Glomerular visceral epithelial cell (primary cell): ENCODE measurements around the gene DAD1.
A peak's percentile ranks its signal among the peaks of the same experiment; 100 is the strongest.
"Not testable (repeated sequence)": the region's sequence is repeated elsewhere in the genome, so short reads cannot be mapped to it uniquely, and the experiment has no call there.

ENCODE experiments used
- DNase-seq: peaks from one replicate; pipeline ENCODE4 v3.0.0-alpha.2; 2016; ENCODE audit errors: extremely low spot score

DAD1 gene

DNA sequence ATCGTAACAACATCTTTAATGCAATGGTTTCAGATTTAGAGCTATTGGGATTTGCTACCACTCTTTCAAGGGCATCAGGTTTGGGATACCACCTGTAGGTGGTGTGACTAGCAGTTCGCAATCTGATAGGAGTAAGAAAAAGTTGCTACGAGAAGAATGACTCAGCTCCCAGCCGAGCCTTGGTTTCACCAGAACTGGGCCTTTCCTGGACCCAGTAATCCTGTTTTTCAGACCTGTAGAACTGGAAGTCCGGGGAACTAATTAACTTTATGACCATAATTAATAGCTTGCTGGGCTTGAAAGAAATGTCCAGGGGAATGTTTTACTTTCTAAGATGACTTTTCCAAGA is 9.8 kb upstream of the DAD1 start:
- peak; percentile 53 for DNase-seq

- DNase-seq: peak; percentile 65
Observed at GRCh38 chr14:22598099-22598895, 9.3 kb upstream of the DAD1 start, which contains the start of gene ABHD4. Gene ABHD4, plus strand, starts transcription at chr14:22598300. Its CDS starts 7 bp downstream, at chr14:22598307.

- DNase-seq: no peak
Observed at GRCh38 chr14:22597771-22598098, 8.7 kb upstream of the DAD1 start.

DNA sequence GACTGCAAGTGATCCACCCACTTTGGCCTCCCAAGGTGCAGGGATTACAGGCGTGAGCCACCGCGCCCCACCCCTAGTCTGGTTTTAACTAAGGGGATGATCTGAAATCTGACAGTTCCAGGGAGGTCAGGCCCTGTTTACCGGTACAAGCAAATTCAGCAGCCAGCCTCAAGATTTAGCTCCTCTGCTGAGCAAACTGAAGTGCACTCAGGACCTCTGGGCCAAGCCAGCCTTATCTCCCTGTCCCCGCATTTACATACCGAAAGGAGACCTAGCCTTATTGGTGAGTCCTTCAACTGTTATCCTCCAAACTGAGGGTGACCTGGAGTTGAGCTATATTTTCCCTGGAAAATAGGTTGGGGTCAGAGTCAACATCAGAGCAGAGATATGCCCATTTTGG is 8.2 kb upstream of the DAD1 start:
- no peak for DNase-seq

- DNase-seq: no peak
Observed at GRCh38 chr14:22596354-22596879, 7.4 kb upstream of the DAD1 start.

DNA sequence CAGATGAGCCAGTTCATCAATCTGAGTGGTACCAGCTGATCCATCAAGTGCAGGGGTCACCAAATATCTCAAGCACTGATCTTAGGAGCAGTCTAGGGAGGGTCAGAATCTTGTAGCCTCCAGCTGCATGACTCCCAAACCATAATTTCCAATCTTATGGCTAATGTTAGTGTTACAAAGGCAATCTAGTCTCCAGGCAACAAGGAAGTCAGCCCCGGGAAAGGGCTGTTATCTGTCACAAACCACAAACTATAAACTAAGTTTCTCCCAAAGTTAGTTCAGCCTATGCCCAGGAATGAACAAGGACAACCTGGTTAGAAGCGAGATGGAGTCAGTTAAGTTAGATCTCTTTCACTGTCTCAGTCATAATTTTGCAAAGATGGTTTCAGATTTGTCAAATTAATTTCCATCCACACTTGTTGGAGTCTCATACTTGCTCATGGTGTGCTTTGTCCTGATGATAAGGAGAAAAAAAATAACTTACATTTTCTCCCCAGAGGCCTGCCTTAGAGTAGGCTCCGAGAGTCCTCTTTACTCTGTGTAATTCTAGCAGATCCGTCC is 5.2 kb upstream of the DAD1 start:
- no peak for DNase-seq

DNA sequence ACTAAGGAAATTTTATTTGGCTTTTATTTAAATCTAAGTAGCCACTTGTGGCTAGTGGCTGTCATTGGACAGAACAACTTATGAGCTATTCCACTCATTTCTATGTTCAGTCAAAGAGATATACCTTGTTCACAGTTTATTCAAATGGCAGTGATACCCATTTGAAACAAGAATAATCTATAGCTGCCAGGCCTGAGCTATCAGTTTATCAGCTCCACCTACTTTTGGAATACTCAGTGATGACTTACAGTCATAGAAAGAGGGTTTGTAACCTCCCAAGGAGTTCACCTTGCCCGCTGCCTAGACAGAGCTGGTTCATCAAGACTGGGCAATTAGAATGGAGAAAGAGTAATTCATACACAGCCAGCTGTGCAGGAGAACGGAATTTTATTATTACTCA is 4.6 kb upstream of the DAD1 start:
- DNase-seq: no peak

DNA sequence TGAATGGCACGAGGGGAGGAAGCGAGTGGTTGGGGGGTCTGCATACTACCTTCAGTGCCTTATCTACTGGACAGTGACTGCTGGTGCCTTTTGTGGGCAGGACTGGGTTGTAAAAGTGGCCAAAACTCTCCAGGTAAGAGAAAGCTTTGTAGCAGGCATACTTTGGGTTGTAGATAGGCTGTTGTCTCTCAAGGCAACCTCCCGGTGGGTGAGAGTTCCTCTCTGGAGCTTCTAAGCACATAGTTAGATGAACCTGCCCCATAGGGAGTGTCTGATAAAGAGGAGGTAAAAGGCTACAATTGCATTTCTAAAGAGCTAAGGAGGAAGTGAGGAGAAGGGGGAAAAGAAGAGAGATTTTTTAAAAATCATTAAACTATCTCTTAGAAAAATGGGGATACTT is 4.2 kb upstream of the DAD1 start:
- DNase-seq: no peak

DNA sequence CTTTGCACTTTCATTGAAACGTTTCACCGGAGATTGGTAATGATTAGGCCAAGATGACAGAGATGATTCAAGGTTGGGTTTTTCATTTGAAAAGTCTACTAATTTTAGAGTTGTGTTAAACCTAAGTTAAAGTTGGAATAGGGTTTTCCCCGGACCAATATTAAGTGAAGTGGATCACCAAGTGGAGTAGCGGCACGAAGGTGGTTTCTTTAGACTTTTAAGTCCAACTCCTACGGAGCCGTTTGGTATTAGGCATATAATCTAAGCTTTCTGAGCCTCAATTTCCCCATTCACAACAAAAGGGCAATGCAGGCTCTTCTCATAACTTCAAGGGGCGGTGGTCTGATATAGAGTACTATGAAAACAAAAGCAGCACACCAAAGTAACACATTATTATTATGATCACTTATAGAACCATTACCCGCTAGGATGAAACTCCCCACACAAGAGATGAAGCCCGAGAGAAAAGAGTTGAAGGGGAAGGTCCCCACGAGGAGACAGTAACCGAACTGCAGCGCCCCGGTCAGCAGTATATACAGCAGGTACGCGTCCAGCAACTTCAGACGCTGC is 413 bp downstream of the DAD1 start:
- no peak for DNase-seq

GRCh38 chr14:22587677-22588422 is 1.2 kb downstream of the DAD1 start:
- DNase-seq: not testable (repeated sequence)

DNA sequence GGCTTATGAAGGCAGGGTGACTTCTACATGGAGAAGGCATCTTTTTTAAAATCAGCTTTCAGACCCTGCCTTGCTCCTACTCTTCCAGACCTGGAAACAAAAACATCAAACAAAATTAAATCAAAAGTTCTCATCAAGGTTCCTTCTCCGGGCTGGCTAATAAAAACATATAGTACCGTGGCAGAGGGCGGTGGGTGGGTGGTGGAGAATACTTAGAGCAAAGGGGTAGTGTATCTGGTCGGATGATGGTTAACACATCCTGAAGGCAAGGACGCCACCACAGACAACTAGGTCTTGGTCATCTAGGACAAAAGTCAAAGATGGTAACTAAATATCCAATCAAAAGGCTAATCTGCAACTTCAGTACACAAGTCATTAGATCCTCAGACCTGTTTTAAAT is 1.8 kb downstream of the DAD1 start:
- DNase-seq: no peak

DNA sequence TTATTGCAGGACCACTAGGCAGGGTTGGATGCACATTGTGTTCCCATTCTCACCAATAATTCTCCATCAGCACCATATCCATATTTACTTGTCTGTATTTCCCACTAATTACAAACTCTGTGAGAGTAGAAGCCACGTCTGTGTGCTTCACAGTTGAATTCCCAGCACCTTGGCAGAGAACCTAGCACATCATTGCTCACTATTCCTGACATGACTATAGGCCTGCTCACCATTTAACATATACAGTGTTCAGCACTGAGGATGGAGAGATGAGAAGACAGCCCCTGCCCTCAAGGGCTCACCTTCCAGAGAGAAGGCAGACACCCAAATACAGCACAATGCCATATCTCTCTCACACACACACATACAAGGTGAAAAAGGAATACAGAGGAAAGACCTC is 5.0 kb downstream of the DAD1 start:
- DNase-seq: no peak

- no peak for DNase-seq
Observed at GRCh38 chr14:22580625-22581024, 8.4 kb downstream of the DAD1 start.

- no peak for DNase-seq
Observed at GRCh38 chr14:22579881-22580280, 9.1 kb downstream of the DAD1 start.

- DNase-seq: no peak
Observed at GRCh38 chr14:22579236-22579635, 9.8 kb downstream of the DAD1 start.

GRCh38 chr14:22577334-22577908 is 11.6 kb downstream of the DAD1 start:
- DNase-seq: no peak

DNA sequence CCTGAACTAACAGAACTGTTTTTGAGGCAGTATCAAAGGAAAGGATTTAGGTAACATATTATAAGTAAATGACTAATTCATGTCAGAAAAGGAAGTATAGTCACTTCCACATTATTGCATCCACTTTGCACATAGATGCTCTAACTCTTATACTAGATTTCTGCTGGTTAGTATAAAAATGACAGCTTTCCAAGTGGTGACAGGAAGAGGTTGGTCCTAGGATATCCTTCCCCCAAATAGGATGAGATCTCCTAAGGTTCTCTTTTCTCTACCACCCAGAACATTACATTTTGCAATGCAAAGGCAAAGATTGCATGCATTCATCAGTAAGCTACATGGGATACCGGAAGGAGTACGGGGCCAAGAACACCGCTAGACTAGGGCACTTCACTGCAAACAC is 15.2 kb downstream of the DAD1 start:
- no peak for DNase-seq

- DNase-seq: no peak
Observed at GRCh38 chr14:22572562-22573058, 16.4 kb downstream of the DAD1 start.

DNA sequence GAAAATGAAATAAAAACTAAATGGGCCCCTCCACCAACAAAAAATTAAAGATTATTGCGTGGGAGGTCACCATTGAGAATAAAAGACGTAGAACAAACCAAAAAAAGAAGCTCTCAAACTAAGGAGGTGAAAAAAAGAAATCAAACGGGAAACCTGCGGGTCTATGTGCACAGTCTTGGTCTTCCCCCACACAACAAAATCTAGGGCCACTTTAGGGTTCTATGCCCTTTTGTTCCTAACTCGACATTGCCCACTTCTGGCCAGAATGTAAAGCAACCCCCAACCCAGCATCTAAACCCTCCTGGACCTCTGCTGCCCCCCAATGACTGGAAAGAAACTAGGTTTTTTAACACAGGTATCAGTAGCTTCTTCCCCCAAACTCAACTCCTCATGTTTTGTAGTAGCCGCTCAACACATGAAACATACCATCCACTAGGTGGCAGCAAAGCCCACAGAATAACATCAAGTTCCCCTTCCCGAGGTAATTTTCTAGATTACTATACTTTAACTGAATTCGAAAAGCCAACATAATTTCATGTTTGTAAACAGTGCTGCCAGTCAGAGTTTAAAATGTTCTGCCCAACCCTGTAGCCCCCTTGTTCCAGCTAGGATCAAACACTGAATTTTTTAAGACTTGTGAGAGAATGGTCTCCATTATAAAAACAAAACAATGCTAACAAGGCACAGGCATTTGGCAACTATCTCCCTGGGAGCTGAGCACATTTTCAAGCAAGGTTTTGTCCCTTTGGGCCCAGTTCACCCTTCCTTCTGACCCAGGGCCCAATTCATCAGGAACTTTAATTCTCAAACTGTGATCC is 18.7 kb downstream of the DAD1 start:
- peak; percentile 88 for DNase-seq

DNA sequence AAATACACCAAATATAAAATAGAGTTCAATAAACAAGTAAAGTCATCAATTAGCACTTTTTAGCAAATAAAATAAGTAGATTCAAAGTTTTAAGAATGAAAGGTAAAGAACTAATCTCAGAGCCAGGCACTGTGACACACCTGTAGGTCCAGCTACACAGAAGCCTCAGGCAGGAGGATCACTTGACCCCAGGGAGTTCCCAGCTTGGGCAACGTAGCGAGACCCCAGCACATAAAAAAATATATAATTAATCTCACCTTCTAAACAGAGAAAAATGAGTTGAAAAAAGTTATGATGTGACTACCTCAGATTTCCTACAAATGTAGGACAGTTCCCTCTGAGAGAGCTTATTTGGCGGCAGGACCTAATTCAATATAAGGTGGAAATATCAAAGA is 19.3 kb downstream of the DAD1 start:
- DNase-seq: no peak

DNA sequence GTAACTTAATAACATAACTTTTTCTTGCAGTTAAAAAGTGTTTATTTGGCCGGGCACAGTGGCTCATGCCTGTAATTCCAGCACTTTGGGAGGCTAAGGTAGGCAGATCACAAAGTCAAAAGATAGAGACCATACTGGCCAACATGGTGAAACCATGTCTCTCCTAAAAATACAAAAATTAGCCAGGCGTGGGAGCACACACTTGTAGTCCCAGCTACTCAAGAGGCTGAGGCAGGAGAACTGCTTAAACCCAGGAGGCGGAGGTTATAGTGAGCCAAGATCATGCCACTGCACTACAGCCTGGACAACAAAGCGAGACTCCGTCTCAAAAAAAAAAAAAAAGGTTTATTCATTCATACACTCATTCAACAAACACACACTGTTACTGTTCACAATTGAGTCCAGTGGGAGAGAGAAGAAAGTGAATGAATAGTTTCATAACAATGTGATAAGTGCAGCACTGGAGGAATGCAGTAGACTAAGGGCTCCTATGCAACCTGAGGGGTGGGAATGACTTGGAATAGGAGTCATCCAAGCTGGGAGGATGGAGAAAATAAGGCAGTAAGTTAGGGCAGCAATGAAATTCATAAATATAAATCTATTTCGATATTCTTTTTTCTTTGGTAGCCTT is 19.8 kb downstream of the DAD1 start:
- DNase-seq: no peak
